HUES6 (cell line): ENCODE data around the gene ARL6IP1.
"Not testable (repeated sequence)": the region's sequence is repeated elsewhere in the genome, so short reads cannot be mapped to it uniquely, and the experiment has no call there.

Source experiments
- H3K27ac ChIP-seq: 2 replicates; pipeline ENCODE4 v1.7.0; 2013; ENCODE audit warnings: low read depth, mild to moderate bottlenecking, low read length, inconsistent platforms
- H3K27me3 ChIP-seq: 2 replicates; pipeline ENCODE4 v1.6.1; 2013; ENCODE audit warnings: low read length; ENCODE audit not compliant: control insufficient read depth, insufficient read depth
- H3K36me3 ChIP-seq: 2 replicates; pipeline ENCODE4 v1.6.1; 2013; ENCODE audit warnings: low read length; ENCODE audit not compliant: control insufficient read depth, insufficient read depth
- H3K4me1 ChIP-seq: 2 replicates; pipeline ENCODE4 v1.6.1; 2013; ENCODE audit warnings: low read length; ENCODE audit not compliant: control insufficient read depth, insufficient read depth
- H3K4me3 ChIP-seq: 2 replicates; pipeline ENCODE4 v1.5.1; 2013; ENCODE audit warnings: low read depth, low read length
- H3K9ac ChIP-seq: one replicate; pipeline ENCODE4 v1.6.1; 2013; ENCODE audit warnings: mild to moderate bottlenecking, low read length
- H3K9me3 ChIP-seq: 2 replicates; pipeline ENCODE4 v1.6.1; 2013; ENCODE audit warnings: low read depth, low read length; ENCODE audit not compliant: control insufficient read depth, insufficient read depth

The ARL6IP1 gene

DNA sequence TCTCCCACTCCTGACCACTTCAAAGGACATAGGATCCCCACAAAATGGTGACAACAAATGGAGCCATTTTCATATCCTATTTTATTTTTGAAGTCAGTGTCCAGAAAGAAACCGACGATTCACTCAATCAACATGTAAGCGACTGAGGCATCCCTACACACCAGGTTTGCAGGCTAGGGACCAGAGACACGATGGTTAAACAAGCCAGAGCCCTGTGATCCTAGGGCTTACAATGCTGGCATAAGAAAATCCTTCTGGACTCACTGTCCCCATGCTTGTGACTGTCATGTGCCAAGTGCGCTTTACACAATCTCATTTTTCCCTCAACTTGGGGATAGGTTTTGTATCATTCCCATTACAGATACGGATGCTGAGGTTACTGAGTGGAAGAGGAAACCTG is 20.1 kb downstream of the ARL6IP1 start:
- H3K4me3 ChIP-seq, result not testable (repeated sequence)

DNA sequence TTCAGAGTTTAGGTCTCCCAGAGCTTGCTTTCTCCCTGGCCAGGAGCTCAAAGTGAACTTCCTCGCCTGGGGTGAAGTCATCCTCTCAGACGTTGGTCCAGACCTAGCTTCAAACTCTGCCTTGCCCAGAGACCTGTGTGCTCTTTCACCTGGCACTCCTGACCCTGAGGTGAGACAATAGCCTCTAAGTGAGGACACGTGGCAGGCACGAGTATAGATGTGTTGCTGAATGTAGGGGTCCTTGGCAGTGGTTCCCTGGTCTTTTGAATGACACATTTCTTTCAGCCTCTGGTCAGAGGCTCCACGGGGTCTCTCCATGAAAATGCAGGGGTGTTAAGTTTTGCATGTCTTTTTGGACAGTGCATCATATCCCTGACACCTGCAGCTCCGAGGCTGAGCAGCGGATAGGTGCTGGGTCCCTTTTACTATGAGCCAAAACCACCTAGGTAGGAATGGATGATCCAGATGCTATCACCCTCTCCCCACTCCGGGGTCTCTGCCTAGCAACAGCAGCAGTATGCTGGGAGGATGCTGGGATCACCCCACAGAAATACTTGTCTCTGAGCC is 20.8 kb downstream of the ARL6IP1 start:
- peaks cover 33% of the 10 kb centered on the region for H3K36me3 ChIP-seq
- H3K27me3 ChIP-seq, H3K4me3 ChIP-seq, H3K27ac ChIP-seq, H3K4me1 ChIP-seq, H3K9ac ChIP-seq, H3K9me3 ChIP-seq: not testable (repeated sequence)

More for the DNA sequence above, 20.1 kb downstream of the ARL6IP1 start:
- H3K36me3 ChIP-seq, result peaks cover 40% of the 10 kb centered on the region
- not testable (repeated sequence) for H3K9me3 ChIP-seq, H3K9ac ChIP-seq, H3K27me3 ChIP-seq, H3K4me1 ChIP-seq, H3K27ac ChIP-seq

DNA sequence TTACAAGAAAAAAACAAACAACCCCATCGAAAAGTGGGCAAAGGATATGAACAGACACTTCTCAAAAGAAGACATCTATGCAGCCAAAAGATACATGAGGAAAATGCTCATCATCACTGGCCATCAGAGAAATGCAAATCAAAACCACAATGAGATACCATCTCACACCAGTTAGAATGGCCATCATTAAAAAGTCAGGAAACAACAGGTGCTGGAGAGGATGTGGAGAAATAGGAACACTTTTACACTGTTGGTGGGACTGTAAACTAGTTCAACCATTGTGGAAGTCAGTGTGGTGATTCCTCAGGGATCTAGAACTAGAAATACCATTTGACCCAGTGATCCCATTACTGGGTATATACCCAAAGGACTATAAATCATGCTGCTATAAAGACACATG is 23.7 kb downstream of the ARL6IP1 start:
- not testable (repeated sequence) for H3K4me3 ChIP-seq, H3K4me1 ChIP-seq, H3K27ac ChIP-seq, H3K36me3 ChIP-seq, H3K9me3 ChIP-seq, H3K9ac ChIP-seq, H3K27me3 ChIP-seq

DNA sequence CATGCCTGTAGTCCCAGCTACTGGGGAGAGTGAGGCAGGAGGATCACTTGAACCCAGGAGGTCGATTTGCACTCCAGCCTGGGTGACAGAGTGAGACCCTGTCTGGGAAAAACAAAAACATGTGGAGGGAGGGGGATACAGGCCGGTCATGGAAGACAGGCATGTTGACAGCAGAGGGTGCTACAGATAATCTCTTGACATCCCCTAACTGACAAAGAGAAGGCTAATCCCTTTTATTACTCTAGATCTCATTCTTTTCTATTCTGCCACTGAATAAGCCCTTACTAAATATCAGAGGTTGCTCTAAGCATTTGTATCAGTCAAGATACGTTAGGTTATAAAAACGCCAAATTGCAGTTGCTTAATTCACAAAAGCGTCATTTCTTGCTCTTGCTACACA is 25.0 kb downstream of the ARL6IP1 start:
- H3K9ac ChIP-seq, H3K9me3 ChIP-seq, H3K27ac ChIP-seq, H3K4me1 ChIP-seq, H3K4me3 ChIP-seq, H3K36me3 ChIP-seq, H3K27me3 ChIP-seq: not testable (repeated sequence)

GRCh38 chr16:18774651-18775050 is 26.7 kb downstream of the ARL6IP1 start:
- H3K27me3 ChIP-seq, result not testable (repeated sequence)

DNA sequence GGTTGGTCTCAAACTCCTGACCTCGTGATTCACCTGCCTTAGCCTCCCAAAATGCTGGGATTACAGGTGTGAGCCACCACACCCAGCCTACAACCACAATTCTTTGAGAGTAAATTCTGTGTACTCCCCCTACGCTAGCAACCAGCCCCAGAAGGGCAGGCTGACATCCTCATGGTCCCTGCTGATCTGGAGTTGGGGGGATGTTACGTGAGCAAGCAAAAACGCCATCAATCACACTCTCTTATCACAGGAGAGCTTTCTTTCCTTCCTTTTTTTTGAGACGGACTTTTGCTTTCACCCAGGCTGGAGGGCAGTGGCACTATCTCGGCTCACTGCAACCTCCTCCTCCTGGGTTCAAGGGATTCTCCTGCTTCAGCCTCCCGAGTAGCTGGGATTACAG is 29.2 kb downstream of the ARL6IP1 start:
- H3K27ac ChIP-seq, H3K36me3 ChIP-seq, H3K9ac ChIP-seq, H3K4me3 ChIP-seq, H3K4me1 ChIP-seq, H3K9me3 ChIP-seq, H3K27me3 ChIP-seq: not testable (repeated sequence)

More at GRCh38 chr16:18774651-18775050, 26.7 kb downstream of the ARL6IP1 start:
- not testable (repeated sequence) for H3K9ac ChIP-seq, H3K4me3 ChIP-seq, H3K9me3 ChIP-seq, H3K36me3 ChIP-seq, H3K4me1 ChIP-seq, H3K27ac ChIP-seq

GRCh38 chr16:18770336-18770962 is 30.9 kb downstream of the ARL6IP1 start:
- H3K9ac ChIP-seq, H3K27ac ChIP-seq, H3K27me3 ChIP-seq, H3K9me3 ChIP-seq, H3K36me3 ChIP-seq, H3K4me3 ChIP-seq, H3K4me1 ChIP-seq: not testable (repeated sequence)

DNA sequence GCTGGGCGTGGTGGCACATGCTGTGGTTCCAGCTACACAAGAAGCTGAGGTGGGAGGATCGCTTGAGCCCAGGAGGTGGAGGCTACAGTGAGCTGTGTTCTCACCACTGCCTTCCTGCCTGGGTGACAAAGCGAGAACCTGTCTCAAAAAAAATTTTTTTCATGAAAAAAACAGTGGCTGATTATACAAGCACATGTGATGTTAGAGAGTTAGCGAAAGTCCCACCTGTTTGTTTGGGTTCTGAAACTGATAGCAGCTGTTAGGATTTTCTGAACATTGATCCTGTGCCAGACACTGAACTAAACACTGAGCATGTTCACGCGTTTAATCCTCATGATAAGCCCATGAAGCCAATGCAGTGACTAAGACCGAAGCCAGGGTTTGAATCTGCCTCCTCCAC is 34.1 kb downstream of the ARL6IP1 start:
- not testable (repeated sequence) for H3K4me1 ChIP-seq, H3K27ac ChIP-seq, H3K36me3 ChIP-seq, H3K4me3 ChIP-seq, H3K27me3 ChIP-seq, H3K9ac ChIP-seq, H3K9me3 ChIP-seq

- H3K9ac ChIP-seq, H3K9me3 ChIP-seq, H3K4me1 ChIP-seq, H3K27ac ChIP-seq, H3K27me3 ChIP-seq, H3K36me3 ChIP-seq, H3K4me3 ChIP-seq: not testable (repeated sequence)
Measured at GRCh38 chr16:18762713-18763112, 38.6 kb downstream of the ARL6IP1 start.

DNA sequence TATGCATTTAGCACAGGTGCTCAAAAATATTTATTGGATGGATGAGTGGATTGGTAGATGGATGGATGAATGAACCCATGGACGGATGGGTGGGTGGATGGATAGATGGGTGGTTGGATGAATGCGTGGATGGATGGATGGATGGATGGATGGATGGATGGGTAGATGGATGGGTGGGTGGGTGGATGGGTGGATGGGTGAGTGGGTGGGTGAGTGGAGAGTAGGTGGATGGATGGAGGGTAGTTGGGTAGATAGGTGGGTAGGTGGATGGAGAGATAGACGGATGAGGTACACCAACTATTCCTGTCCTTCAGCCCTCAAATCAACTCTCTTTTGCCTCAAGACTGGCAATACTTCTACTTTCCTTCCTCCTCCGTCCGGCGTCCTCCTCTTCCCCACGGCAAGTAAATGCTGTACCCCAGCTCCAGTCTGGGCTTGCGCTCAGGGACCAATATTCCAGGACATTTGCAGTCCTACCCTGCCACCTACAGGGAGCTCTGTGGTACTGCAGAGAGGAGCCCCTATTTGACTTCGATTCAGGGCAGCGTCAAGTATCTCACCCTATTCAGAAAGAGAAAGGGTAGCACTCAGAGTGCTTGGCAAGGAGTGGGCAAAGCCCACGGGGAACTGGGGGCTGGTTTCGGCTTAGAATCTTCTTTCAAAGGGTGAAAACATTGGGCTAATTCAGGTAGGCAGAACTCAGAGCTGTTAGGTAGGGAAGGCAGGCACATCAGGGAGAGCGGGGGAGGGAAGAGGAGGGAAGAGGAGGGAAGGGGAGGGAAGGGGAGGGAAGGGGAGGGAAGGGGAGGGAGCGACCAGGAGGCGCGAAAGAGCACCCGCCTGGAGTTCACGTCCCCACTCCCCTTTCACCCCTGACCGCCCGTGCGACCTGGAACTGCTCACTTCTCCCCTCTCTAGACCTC is 41.5 kb downstream of the ARL6IP1 start:
- not testable (repeated sequence) for H3K36me3 ChIP-seq, H3K9ac ChIP-seq, H3K27ac ChIP-seq, H3K9me3 ChIP-seq, H3K27me3 ChIP-seq, H3K4me1 ChIP-seq
- peak overlapping the region; percentile 40; the same call in 1 of the 2 replicates for H3K4me3 ChIP-seq

GRCh38 chr16:18757960-18758660 is 43.2 kb downstream of the ARL6IP1 start:
- H3K9ac ChIP-seq, H3K4me3 ChIP-seq, H3K9me3 ChIP-seq, H3K27ac ChIP-seq, H3K4me1 ChIP-seq, H3K27me3 ChIP-seq, H3K36me3 ChIP-seq: not testable (repeated sequence)
